H54 (cell line): ENCODE measurements around the gene ANP32D.
"Not testable (repeated sequence)": the region's sequence is repeated elsewhere in the genome, so short reads cannot be mapped to it uniquely, and the experiment has no call there.

Experiments used
- DNase-seq: peaks from one replicate; pipeline ENCODE4 v3.0.0; 2011; ENCODE audit warnings: low spot score, mixed read lengths; ENCODE audit not compliant: insufficient read length
- FAIRE-seq: peaks from 3 replicates; lab custom pipeline; 2011; peaks lifted over from hg19 to GRCh38; lab: Jason Lieb, UNC
- POLR2A ChIP-seq: IDR thresholded peaks from 2 replicates; pipeline ENCODE4 v1.6.1; 2011; ENCODE audit warnings: low read depth, mild to moderate bottlenecking, low read length

Gene ANP32D

DNA sequence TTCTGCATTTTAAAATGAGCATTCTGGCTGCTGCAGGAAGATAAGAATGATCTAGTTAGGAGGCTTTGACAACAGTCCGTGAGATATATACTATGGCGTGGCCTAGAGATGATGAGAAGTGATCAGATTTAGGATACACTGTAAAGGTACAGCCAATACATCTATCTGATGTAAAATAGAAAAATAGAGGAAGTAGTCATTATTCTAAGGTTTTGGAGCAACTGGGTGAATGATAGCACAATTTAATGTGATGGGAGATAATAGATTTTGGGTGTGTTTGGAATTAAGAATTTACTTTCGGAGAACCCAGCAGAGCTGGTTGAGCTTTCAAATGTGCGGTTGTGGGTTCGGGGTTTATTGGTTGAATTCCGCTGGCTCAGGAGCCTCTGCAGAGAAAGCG, at the start of gene ANP32D:
Gene ANP32D (plus strand): TSS at position 301 of the 400 bp plus-strand sequence. CDS start 106 bp downstream, outside the sequence.
- no peak for FAIRE-seq
- no peak for DNase-seq
- no peak for TF ChIP-seq POLR2A

DNA sequence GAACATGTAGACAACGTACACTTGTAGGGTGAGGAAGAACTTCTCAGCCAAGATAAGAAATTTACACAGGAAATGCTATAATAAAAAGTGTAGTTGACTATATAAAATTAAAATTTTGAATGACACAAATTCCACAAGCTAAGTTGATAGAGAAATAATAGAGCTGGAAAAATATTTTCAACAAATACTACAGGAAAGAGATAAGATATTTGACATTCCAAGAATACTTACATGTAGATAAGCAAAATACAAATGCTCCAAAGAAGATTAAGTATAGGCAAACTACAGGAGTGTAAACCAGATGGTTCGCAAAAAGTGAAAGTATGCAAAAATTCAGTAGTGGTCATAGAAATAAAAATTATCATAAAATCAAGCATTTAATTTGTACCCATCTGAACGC, 49.2 kb upstream of the ANP32D start:
- no peak for TF ChIP-seq POLR2A
- DNase-seq (no peak), FAIRE-seq (no peak)

DNA sequence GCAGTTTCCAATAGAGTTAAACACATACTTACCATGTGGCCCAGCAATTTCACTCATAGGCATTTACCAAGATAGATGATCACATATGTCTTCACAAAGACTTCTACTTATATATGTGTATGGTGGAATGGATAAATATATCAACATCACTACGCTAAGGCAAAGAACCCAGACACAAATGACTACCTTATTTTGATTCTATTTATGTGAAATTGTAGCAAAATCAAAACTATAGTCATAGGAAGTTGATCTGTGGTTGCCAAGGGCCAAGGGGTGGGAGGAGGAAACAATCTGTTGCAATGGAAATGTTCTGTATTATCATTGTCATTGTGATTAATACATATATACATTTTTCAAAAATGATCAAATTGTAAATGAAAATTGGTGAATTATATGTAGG, 47.7 kb upstream of the ANP32D start:
- TF ChIP-seq POLR2A: no peak

DNA sequence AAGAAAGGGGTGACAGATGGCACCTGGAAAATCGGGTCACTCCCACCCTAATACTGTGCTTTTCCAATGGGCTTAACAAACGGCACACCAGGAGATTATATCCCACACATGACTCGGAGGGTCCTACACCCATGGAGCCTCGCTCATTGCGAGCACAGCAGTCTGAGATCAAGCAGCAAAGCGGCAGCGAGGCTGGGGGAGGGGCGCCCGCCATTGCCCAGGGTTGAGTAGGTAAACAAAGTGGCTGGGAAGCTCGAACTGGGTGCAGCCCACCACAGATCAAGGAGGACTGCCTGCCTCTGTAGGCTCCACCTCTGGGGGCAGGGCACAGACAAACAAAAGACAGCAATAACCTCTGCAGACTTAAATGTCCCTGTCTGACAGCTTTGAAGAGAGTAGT, 38.3 kb upstream of the ANP32D start:
- not testable (repeated sequence) for FAIRE-seq, DNase-seq

More for the DNA sequence above, 47.7 kb upstream of the ANP32D start:
- FAIRE-seq: no peak
- no peak for DNase-seq

DNA sequence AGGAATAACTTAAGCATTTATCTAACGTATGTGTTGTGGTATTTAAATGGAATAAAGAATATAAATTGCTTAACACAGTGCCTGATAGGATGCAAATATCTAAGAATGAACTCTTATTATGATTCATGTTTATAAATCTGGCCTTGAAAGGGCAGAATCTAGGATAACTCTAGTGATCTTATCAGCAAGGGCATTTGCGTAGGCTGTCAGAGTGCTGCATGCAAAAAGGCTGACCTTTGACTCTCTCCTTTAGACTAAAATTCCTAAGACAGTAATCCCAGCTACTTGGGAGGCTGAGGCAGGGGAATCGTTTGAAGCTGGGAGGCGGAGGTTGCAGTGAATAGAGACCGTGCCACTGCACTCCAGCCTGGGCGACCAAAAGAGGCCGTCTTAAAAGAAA, 31.3 kb upstream of the ANP32D start:
- no peak for FAIRE-seq
- no peak for TF ChIP-seq POLR2A
- no peak for DNase-seq

DNA sequence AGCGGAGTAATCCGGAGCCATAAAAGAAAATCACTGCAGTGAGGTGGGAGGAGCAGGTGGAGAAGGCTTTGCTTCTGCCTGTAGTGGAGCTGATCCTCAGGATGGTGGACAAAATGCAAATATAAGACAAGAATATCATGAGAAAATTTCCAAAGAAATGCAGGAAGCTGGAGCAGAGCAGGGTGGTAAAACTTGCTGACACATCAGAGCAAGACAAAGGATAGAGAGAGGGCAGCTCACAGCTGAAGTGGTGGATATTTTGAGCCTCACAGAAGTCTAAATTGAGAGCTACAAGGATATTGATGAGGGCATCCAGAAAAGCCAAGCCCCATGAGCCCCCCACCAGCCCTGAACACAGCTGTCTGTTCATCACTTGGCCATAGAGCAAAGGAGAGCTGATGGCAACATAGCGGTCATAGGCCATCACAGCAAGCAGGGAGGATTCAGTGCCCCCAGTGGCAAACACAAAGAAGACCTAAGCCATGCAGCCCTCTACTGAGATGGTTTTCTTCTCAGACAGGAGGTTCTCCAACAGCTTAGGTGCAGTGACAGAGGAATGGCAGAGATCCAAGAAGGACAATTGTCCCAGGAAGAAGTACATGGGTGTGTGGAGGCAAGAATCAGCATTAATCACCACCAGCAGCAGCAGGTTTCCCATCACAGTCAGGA, 30.0 kb upstream of the ANP32D start:
- no peak for DNase-seq
- TF ChIP-seq POLR2A: no peak
- no peak for FAIRE-seq

DNA sequence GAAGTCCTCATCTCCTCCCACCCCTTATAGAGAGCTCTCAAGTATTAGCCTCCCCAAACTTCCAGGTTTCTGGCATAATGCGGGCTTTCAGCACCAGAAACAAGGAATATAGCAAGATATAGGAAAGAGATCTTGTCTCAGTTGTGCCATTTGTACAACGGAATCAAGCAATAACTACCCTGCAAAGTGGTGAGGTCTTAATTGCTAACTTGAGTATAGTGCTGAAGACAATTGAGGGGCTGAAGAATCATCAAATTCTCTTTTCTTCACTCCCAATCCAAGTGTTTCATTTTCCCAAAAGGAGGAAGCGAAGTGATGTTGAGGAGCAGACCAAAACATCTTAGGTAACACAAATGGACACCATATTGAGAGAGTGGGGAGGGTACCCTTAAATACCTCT, 26.8 kb upstream of the ANP32D start:
- no peak for FAIRE-seq
- no peak for DNase-seq
- TF ChIP-seq POLR2A: no peak

DNA sequence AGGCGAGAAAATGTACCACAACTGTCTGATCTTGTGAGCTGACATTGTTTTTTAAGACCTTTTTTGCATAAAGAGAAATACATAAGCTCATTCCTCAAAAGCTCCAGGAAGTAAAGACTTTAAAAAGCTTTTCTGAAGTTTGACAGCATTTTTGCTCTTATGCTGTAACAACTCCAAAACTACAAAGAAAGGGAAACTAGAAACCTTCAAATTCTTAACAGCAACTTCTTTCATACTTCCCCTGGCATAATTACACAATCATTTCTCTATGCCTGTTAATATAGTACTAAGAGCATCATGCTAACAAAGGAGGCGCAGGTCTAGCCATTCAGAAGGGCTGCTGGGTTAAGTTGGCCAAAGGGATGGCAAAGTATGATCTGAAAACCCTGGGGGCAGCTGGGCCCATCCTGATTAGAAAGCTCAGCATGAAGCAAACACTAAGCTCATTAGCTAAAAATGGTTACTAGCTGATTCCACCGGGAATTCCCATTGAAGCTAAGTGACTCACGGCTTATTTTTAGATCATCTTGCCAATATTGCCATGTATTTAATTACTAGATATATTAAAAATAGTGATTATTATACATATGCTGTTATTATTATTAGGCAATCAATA, 26.1 kb upstream of the ANP32D start:
- DNase-seq: no peak
- FAIRE-seq: no peak
- TF ChIP-seq POLR2A: no peak

DNA sequence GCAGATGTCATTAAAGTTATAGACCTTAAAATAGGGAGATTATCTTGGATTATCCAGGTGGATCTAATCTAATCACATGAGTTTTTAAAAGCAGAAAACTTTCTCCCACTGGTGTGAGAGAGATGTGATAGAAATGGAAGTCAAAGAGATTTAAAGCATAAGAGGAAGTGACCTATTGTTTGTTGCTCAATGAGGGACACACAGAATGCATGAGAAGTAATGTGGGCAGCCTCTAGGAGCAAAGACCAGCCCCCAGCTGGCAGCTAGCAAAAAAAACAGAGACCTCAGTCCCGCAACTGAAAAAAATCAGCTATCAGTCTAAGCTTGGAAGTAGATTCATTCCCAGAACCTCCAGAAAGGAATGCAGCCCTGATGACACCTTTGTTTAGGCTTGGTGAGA, 24.6 kb upstream of the ANP32D start:
- FAIRE-seq (no peak), DNase-seq (no peak)
- no peak for TF ChIP-seq POLR2A

DNA sequence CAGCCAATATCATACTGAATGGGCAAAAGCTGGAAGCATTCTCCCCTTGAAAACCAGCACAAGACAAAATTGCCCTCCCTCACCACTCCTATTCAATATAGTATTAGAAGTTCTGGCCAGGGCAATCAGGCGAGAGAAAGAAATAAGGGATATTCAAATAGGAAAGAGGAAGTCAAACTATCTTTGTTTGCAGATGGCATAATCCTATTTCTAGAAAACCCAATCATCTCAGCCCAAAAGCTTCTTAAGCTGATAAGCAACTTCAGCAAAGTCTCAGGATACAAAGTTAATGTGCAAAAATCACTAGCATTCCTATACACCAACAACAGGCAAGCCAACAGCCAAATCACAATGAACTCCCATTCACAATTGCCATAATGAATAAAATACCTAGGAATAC, 21.0 kb upstream of the ANP32D start:
- no peak for TF ChIP-seq POLR2A
- DNase-seq (no peak), FAIRE-seq (no peak)

DNA sequence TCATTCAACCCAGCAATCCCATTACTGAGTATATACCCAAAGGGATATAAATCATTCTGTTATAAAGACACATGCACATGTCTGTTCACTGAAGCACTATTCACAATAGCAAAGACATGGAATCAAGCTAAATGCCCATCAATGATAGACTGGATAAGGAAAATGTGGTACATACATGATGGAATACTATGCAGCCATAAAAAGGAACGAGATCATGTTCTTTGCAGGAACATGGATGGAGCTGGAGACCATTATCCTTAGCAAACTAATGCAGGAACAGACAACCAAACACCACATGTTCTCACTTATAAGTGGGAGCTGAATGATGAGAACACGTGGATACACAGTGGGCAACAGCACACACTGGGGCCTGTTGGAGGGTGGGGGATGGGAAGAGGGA, 19.4 kb upstream of the ANP32D start:
- not testable (repeated sequence) for DNase-seq

DNA sequence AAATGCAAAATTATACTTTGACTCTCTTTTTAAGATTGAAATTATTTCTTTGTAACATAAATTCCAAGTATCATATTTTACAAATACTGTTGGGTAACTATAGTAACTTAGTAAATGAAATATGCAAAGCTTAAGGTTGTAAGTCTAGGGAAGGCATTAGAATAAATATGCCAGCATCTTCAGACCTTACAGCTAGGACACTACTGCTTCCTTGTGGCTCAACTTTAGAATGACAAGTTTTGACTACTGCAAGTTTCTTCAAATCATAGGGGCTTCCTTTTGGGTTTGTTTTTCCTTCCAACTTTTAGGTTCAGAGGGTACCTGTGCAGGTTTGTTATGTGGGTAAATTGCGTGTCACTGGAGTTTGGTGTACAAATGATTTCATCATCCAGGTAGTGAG, 17.7 kb upstream of the ANP32D start:
- DNase-seq (no peak), FAIRE-seq (no peak)
- TF ChIP-seq POLR2A: no peak

More for the DNA sequence above, 19.4 kb upstream of the ANP32D start:
- FAIRE-seq: not testable (repeated sequence)

DNA sequence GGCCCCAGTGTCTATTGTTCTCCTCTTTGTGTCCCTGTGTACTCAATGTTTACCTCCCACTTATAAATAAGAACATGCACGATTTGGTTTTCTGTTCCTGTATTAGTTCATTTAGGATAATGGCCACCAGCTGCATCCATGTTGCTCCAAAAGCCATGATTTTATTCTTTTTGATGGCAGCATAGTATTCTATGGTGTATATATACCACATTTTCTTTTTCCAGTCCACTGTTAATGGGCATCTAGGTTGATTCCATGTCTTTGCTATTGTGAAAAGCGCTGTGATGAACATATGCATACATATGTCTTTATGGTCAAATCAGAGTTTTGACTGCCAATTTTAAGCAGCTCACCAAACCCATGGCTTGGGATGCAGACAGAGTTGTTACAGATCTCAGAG, 17.2 kb upstream of the ANP32D start:
- no peak for TF ChIP-seq POLR2A
- FAIRE-seq: no peak

DNA sequence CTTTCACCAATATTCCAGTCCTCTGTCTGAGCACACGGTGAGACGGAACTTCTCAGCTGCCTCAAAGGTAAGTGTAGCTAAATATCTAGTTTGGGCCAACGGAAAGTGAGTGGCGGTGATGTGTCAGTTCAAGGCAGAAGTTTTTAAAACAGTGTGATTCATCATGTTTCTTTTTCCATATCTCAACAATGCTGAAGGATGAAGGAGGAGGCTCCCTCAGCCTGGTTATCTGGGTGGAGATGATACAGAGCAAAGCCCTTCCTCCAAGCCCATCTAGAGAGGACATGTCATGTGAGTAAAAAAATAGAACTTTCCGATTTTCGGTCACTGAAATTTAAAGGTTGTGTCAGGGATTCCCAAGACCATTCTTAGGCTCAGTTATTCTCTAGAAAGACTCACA, 13.1 kb upstream of the ANP32D start:
- no peak for DNase-seq
- FAIRE-seq: no peak
- no peak for TF ChIP-seq POLR2A

More for the DNA sequence above, 17.2 kb upstream of the ANP32D start:
- DNase-seq: no peak

DNA sequence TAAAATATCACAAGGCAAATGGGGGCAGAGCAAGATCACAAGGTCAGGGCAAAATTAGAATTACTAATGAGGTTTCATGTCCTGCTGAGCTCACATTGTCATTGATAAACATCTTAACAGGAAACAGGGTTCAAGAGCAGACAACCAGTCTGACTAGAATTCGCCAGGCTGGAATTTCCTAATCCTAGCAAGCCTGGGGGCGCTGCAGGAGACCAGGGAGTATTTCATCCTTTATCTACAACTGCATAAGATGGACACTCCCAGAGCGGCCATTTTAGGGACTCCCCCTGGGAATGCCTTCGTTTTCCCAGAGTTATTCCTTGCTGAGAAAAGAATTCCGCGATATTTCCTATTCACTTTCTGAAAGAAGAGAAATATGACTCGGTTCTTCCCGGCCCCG, 3.3 kb upstream of the ANP32D start:
- FAIRE-seq, DNase-seq: not testable (repeated sequence)
